Measurements from ENCODE around the gene TRPV2. TPM values are rescaled to one million over a fixed set of nuclear protein-coding genes. Genes with fewer than 3 reads are reported as not detected.

The TRPV2 gene
- total RNA-seq, 1 experiment from 2014 or later: 0.41 TPM

DNA sequence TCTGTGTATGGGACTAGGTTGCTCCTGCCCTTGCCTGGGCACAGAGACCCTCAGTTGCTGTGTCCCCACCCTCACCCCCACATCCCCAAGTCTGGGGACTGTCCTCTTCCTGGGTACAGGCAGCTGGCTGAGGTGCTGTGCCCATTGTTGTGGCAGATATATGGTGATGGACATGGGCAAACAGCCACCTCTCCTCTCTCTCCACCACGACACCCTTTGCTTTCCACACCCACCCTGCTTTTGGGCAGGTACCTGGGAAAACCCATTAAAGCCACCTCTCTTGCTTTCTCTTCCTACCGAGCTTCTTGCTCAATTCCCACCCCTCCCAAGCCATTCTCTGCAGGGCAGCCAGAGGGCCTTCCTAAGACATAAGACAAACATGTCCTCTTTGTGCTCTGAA lies 21.7 kb downstream of the TRPV2 start:
- H3K27me3 ChIP-seq (replicated peaks; ENCODE audit: control insufficient read depth, insufficient read depth, low read length): no peaks in the 10 kb centered on the region
- BruUV-seq (replicated peaks): no TSS peak
- Mint-ChIP-seq H3K4me3 (ENCODE audit: unreplicated experiment) (no peak overlapping the region), H3K4me1 (ENCODE audit: low read depth, unreplicated experiment) (peaks cover 23% of the 10 kb centered on the region), H3K27ac (ENCODE audit: unreplicated experiment) (peak overlapping the region; percentile 29), H3K9me3 (ENCODE audit: unreplicated experiment) (no peaks in the 10 kb centered on the region), H3K27me3 (ENCODE audit: insufficient read depth, unreplicated experiment) (no peaks in the 10 kb centered on the region), H3K36me3 (ENCODE audit: insufficient read depth, unreplicated experiment) (peaks cover 42% of the 10 kb centered on the region)
- no peaks in the 10 kb centered on the region for H3K9me3 ChIP-seq
- ChIA-PET CTCF (interaction anchor here (1.2 kb wide), 1 partner anchor 9 kb away, joined by 5 read pairs; no protein-coding TSS in a partner anchor), POLR2A (no interaction called here)
- TF ChIP-seq, protein P1, sequence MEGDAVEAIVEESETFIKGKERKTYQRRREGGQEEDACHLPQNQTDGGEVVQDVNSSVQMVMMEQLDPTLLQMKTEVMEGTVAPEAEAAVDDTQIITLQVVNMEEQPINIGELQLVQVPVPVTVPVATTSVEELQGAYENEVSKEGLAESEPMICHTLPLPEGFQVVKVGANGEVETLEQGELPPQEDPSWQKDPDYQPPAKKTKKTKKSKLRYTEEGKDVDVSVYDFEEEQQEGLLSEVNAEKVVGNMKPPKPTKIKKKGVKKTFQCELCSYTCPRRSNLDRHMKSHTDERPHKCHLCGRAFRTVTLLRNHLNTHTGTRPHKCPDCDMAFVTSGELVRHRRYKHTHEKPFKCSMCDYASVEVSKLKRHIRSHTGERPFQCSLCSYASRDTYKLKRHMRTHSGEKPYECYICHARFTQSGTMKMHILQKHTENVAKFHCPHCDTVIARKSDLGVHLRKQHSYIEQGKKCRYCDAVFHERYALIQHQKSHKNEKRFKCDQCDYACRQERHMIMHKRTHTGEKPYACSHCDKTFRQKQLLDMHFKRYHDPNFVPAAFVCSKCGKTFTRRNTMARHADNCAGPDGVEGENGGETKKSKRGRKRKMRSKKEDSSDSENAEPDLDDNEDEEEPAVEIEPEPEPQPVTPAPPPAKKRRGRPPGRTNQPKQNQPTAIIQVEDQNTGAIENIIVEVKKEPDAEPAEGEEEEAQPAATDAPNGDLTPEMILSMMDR (IDR thresholded peaks at IDR 0.05; ENCODE audit: insufficient read depth in 1 of 2, low read depth in 1 of 2, low read length in 1 of 2, severe bottlenecking in 1 of 2, unreplicated experiment in 1 of 2): no peak
- no peak overlapping the region for H3K4me3 ChIP-seq (ENCODE audit: low read depth, low read length)
- intact Hi-C loops (cut with micrococcal nuclease; ENCODE audit: unreplicated experiment): no loop called here
- H3K36me3 ChIP-seq (ENCODE audit: control insufficient read depth, insufficient read depth, low read length): peaks cover 11% of the 10 kb centered on the region
- peaks cover 23% of the 10 kb centered on the region for H3K4me1 ChIP-seq
- no peak for DNase-seq

DNA sequence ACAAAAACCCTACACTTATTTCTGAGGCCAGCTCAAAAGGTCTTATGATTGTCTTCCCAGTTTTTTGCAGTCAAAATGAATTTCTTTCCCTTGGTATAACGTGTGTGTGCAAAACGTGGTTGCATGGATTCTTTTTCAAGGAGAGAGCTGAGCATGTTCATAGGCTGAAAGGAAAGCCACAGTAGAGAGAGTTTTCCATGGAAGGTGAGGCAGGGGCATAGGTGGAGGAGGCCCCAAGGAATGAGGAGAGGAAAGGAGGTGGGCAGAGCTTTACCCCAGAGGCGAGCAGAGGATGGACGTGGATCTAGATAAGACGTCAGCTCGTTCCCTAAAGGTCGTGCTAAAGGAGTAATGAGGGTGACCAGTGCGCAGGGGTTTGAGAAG lies 22.8 kb downstream of the TRPV2 start:
- no peak for DNase-seq
- H3K36me3 Mint-ChIP-seq (ENCODE audit: insufficient read depth, unreplicated experiment): peaks cover 53% of the 10 kb centered on the region
- H3K4me1 Mint-ChIP-seq (ENCODE audit: low read depth, unreplicated experiment): peaks cover 32% of the 10 kb centered on the region
- Histone ChIP-seq H3K4me1 (peaks cover 34% of the 10 kb centered on the region), H3K27me3 (replicated peaks; ENCODE audit: control insufficient read depth, insufficient read depth, low read length) (no peaks in the 10 kb centered on the region), H3K9me3 (no peaks in the 10 kb centered on the region), H3K36me3 (ENCODE audit: control insufficient read depth, insufficient read depth, low read length) (peaks cover 18% of the 10 kb centered on the region), H3K4me3 (ENCODE audit: low read depth, low read length) (peak overlapping the region; percentile 41)
- TF ChIP-seq, protein P1 (IDR thresholded peaks at IDR 0.05; ENCODE audit: insufficient read depth in 1 of 2, low read depth in 1 of 2, low read length in 1 of 2, severe bottlenecking in 1 of 2, unreplicated experiment in 1 of 2): no peak
- no peaks in the 10 kb centered on the region for H3K9me3 Mint-ChIP-seq (ENCODE audit: unreplicated experiment)
- H3K27me3 Mint-ChIP-seq (ENCODE audit: insufficient read depth, unreplicated experiment): no peaks in the 10 kb centered on the region
- H3K4me3 Mint-ChIP-seq (ENCODE audit: unreplicated experiment): peak overlapping the region; percentile 86
- intact Hi-C loops (cut with micrococcal nuclease; ENCODE audit: unreplicated experiment): loop anchor here (1.0 kb wide), 1 partner anchor 57 kb away; the partner anchor contains the start of gene UBB
- BruUV-seq (replicated peaks): TSS peak; percentile 96
- POLR2A ChIA-PET: interaction anchor here (0.6 to 2.1 kb wide), 27 partner anchors 8 to 1398 kb away, joined by 3 to 41 read pairs (median 5); partner anchors contain the start of genes CENPV, PIGL, SREBF1 and UBB
- peak overlapping the region; percentile 93 for H3K27ac Mint-ChIP-seq (ENCODE audit: unreplicated experiment)
- CTCF ChIA-PET: interaction anchor here (0.6 to 1.8 kb wide), 13 partner anchors 8 to 152 kb away, joined by 3 to 25 read pairs (median 3); no protein-coding TSS in a partner anchor

DNA sequence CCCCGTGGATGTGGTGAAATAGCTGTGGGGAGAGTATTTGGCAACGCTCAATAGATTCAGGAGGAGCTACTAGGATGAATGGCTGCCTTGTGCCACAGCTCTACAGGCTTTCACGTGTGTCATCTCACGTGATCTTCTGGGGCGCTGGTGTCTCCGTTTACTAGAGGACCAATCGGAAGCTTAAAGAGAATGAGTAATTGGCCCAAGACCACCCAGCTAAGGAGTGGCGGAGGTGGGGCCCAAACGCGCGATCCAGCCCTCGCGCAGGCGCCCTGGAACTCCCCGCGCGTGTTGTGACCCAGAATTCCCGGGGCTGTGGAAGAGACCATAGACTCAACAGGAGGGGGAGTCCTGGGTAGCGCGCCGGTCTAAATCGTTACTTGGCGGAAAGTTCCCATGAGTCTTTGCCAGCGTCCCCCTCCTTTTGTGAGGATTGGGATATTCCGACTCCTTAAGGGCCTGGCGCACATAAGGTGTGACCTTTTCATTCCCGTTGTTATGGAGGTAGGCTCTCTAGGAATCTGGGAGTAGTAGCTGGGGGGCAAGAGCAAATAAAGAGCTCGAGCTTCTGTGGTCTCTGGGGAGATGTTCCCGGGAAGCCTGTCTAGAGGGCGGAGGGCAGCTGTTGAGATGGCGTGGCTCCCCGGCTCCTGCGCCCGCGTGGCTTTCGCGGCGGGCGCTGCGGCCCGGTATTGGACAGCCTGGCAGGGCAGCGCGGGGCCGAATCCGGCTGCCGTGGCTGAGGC lies 23.4 kb downstream of the TRPV2 start:
- Mint-ChIP-seq H3K27me3 (ENCODE audit: insufficient read depth, unreplicated experiment) (no peaks in the 10 kb centered on the region), H3K9me3 (ENCODE audit: unreplicated experiment) (no peaks in the 10 kb centered on the region), H3K36me3 (ENCODE audit: insufficient read depth, unreplicated experiment) (peaks cover 59% of the 10 kb centered on the region), H3K27ac (ENCODE audit: unreplicated experiment) (peak overlapping the region; percentile 93), H3K4me1 (ENCODE audit: low read depth, unreplicated experiment) (peaks cover 34% of the 10 kb centered on the region), H3K4me3 (ENCODE audit: unreplicated experiment) (peak overlapping the region; percentile 86)
- no TSS peak for BruUV-seq (replicated peaks)
- Histone ChIP-seq H3K4me1 (peaks cover 38% of the 10 kb centered on the region), H3K36me3 (ENCODE audit: control insufficient read depth, insufficient read depth, low read length) (peaks cover 20% of the 10 kb centered on the region), H3K27me3 (replicated peaks; ENCODE audit: control insufficient read depth, insufficient read depth, low read length) (no peaks in the 10 kb centered on the region), H3K4me3 (ENCODE audit: low read depth, low read length) (peak overlapping the region; percentile 91), H3K9me3 (no peaks in the 10 kb centered on the region)
- ChIA-PET CTCF (interaction anchor here (0.6 to 1.8 kb wide), 14 partner anchors 8 to 153 kb away, joined by 3 to 25 read pairs (median 4); no protein-coding TSS in a partner anchor), POLR2A (interaction anchor here (0.5 to 2.1 kb wide), 33 partner anchors 9 to 1397 kb away, joined by 3 to 41 read pairs (median 4); partner anchors contain the start of genes CENPV, PIGL, SREBF1 and UBB)
- intact Hi-C loops (cut with micrococcal nuclease; ENCODE audit: unreplicated experiment): loop anchor here (1.0 kb wide), 1 partner anchor 57 kb away; the partner anchor contains the start of gene UBB
- peak; percentile 99 for DNase-seq
- TF ChIP-seq, protein P1 (IDR thresholded peaks at IDR 0.05; ENCODE audit: insufficient read depth in 1 of 2, low read depth in 1 of 2, low read length in 1 of 2, severe bottlenecking in 1 of 2, unreplicated experiment in 1 of 2): no peak
